GM19193 (cell line): Measurements from ENCODE around the gene ADCY9.

Experiments used
- POLR2A ChIP-seq: IDR thresholded peaks from 4 replicates; pipeline ENCODE4 v1.6.1; 2011; ENCODE audit not compliant: insufficient read depth, insufficient read length; ENCODE audit errors: extremely low read depth

Gene ADCY9

GRCh38 chr16:3951861-3952736 lies 164.1 kb downstream of the ADCY9 start:
- TF ChIP-seq POLR2A, result no peak

GRCh38 chr16:3950343-3951193 lies 165.7 kb downstream of the ADCY9 start:
- TF ChIP-seq POLR2A, result no peak

- no peak for TF ChIP-seq POLR2A
These were observed 166.3 kb downstream of the ADCY9 start for GRCh38 chr16:3949946-3950342.

GRCh38 chr16:3949287-3949686 lies 167.0 kb downstream of the ADCY9 start:
- TF ChIP-seq POLR2A, result no peak

GRCh38 chr16:3948378-3948995 lies 167.8 kb downstream of the ADCY9 start:
- no peak for TF ChIP-seq POLR2A

GRCh38 chr16:3946604-3947180 lies 169.6 kb downstream of the ADCY9 start:
- TF ChIP-seq POLR2A, result no peak

GRCh38 chr16:3945751-3946603 lies 170.3 kb downstream of the ADCY9 start:
- no peak for TF ChIP-seq POLR2A

GRCh38 chr16:3938843-3939624 lies 177.2 kb downstream of the ADCY9 start:
- no peak for TF ChIP-seq POLR2A

- TF ChIP-seq POLR2A, result no peak
These were observed 177.8 kb downstream of the ADCY9 start for GRCh38 chr16:3938471-3938842.

GRCh38 chr16:3937066-3937875 lies 179.0 kb downstream of the ADCY9 start:
- TF ChIP-seq POLR2A, result no peak

- TF ChIP-seq POLR2A, result no peak
These were observed 180.3 kb downstream of the ADCY9 start for GRCh38 chr16:3935921-3936320.

- no peak for TF ChIP-seq POLR2A
These were observed 181.6 kb downstream of the ADCY9 start for GRCh38 chr16:3934491-3935181.
